ENCODE results near the gene SLC13A3. TPM values are rescaled to one million over a fixed set of nuclear protein-coding genes. Genes with fewer than 3 reads are reported as not detected.

Gene SLC13A3
- total and polyA plus RNA-seq, 2 donors from 2014 or later = 31.5 to 241 TPM

- no peak for TF ChIP-seq CTCF (IDR thresholded peaks at IDR 0.05; ENCODE audit: borderline replicate concordance, extremely low read depth, insufficient read depth)
- Histone ChIP-seq H3K4me3 (ENCODE audit: low read length in 3 of 3) (no peak overlapping the region), H3K4me1 (ENCODE audit: control insufficient read depth in 2 of 3, insufficient read depth in 2 of 3, low read depth in 1 of 3, low read length in 3 of 3) (no peaks in the 10 kb centered on the region), H3K36me3 (ENCODE audit: control insufficient read depth in 2 of 3, insufficient read depth in 3 of 3, low read length in 3 of 3) (no peaks in the 10 kb centered on the region), H3K9me3 (ENCODE audit: control insufficient read depth in 2 of 3, insufficient read depth in 1 of 3, low read length in 3 of 3) (no peaks in the 10 kb centered on the region), H3K27me3 (ENCODE audit: control insufficient read depth, insufficient read depth, low read length) (no peaks in the 10 kb centered on the region), H3K27ac (ENCODE audit: low read depth in 2 of 2, low read length in 2 of 2) (no peak overlapping the region), H3K9ac (ENCODE audit: low read length in 3 of 3) (no peak overlapping the region)
- FAIRE-seq (no peak), DNase-seq (peak in 1 of 5 donors; percentile 9)
- intact Hi-C loops (cut with DNase I) = no loop called here
These were observed 44.6 kb upstream of the SLC13A3 start for GRCh38 chr20:46695892-46696291.

GRCh38 chr20:46694484-46694883, 43.2 kb upstream of the SLC13A3 start:
- no peak overlapping the region for H3K4me3 ChIP-seq (ENCODE audit: low read length in 3 of 3)
- intact Hi-C loops (cut with DNase I) = no loop called here
- no peak overlapping the region for H3K27ac ChIP-seq (ENCODE audit: low read depth in 2 of 2, low read length in 2 of 2)
- H3K36me3 ChIP-seq (ENCODE audit: control insufficient read depth in 2 of 3, insufficient read depth in 3 of 3, low read length in 3 of 3) = no peaks in the 10 kb centered on the region
- FAIRE-seq = no peak
- H3K27me3 ChIP-seq (ENCODE audit: control insufficient read depth, insufficient read depth, low read length) = no peaks in the 10 kb centered on the region
- no peak for DNase-seq
- no peak for TF ChIP-seq CTCF (IDR thresholded peaks at IDR 0.05; ENCODE audit: borderline replicate concordance, extremely low read depth, insufficient read depth)
- H3K9me3 ChIP-seq (ENCODE audit: control insufficient read depth in 2 of 3, insufficient read depth in 1 of 3, low read length in 3 of 3) = no peaks in the 10 kb centered on the region
- H3K9ac ChIP-seq (ENCODE audit: low read length in 3 of 3) = no peak overlapping the region
- H3K4me1 ChIP-seq (ENCODE audit: control insufficient read depth in 2 of 3, insufficient read depth in 2 of 3, low read depth in 1 of 3, low read length in 3 of 3) = no peaks in the 10 kb centered on the region

GRCh38 chr20:46691196-46691595, 39.9 kb upstream of the SLC13A3 start:
- no peak overlapping the region for H3K9ac ChIP-seq (ENCODE audit: low read length in 3 of 3)
- no peak for DNase-seq

More at GRCh38 chr20:46691196-46691595, 39.9 kb upstream of the SLC13A3 start:
- H3K4me1 ChIP-seq (ENCODE audit: control insufficient read depth in 2 of 3, insufficient read depth in 2 of 3, low read depth in 1 of 3, low read length in 3 of 3) = peaks cover 0 to 9% (median 9%) of the 10 kb centered on the region in 3 donors
- intact Hi-C loops (cut with DNase I) = no loop called here
- no peaks in the 10 kb centered on the region for H3K27me3 ChIP-seq (ENCODE audit: control insufficient read depth, insufficient read depth, low read length)
- TF ChIP-seq CTCF (IDR thresholded peaks at IDR 0.05; ENCODE audit: borderline replicate concordance, extremely low read depth, insufficient read depth) = no peak
- no peak overlapping the region for H3K4me3 ChIP-seq (ENCODE audit: low read length in 3 of 3)
- no peak for FAIRE-seq
- no peaks in the 10 kb centered on the region for H3K9me3 ChIP-seq (ENCODE audit: control insufficient read depth in 2 of 3, insufficient read depth in 1 of 3, low read length in 3 of 3)
- H3K27ac ChIP-seq (ENCODE audit: low read depth in 2 of 2, low read length in 2 of 2) = no peak overlapping the region
- peaks cover 0 to 8% (median 0%) of the 10 kb centered on the region in 3 donors for H3K36me3 ChIP-seq (ENCODE audit: control insufficient read depth in 2 of 3, insufficient read depth in 3 of 3, low read length in 3 of 3)
